Liver (tissue), 3 donors: ENCODE measurements around the gene SLC5A6.

Experiments used
- CTCF ChIP-seq: fragments of 150-350 bp; IDR thresholded peaks from 2 replicates; pipeline ENCODE4 v1.5.1; 2017; ENCODE audit warnings: improper control_type of control experiment, low read depth, low read length; ENCODE audit not compliant: missing input control
- TAF1 ChIP-seq: conservative IDR thresholded peaks from 2 replicates; pipeline ENCODE4 v1.6.1; 2016; ENCODE audit warnings: antibody characterized with exemption, mild to moderate bottlenecking
- YY1 ChIP-seq: IDR thresholded peaks from 2 replicates; pipeline ENCODE4 v1.6.1; 2016; ENCODE audit warnings: antibody characterized with exemption, mild to moderate bottlenecking
- donor health status: healthy.
- donor health status: healthy.

GRCh38 chr2:27154488-27154887 lies 57.6 kb downstream of the SLC5A6 start:
- TF ChIP-seq CTCF = no peak
- no peak for TF ChIP-seq YY1
- TF ChIP-seq TAF1 = no peak
